Measurements from ENCODE around the gene ZDHHC1.

The ZDHHC1 gene

DNA sequence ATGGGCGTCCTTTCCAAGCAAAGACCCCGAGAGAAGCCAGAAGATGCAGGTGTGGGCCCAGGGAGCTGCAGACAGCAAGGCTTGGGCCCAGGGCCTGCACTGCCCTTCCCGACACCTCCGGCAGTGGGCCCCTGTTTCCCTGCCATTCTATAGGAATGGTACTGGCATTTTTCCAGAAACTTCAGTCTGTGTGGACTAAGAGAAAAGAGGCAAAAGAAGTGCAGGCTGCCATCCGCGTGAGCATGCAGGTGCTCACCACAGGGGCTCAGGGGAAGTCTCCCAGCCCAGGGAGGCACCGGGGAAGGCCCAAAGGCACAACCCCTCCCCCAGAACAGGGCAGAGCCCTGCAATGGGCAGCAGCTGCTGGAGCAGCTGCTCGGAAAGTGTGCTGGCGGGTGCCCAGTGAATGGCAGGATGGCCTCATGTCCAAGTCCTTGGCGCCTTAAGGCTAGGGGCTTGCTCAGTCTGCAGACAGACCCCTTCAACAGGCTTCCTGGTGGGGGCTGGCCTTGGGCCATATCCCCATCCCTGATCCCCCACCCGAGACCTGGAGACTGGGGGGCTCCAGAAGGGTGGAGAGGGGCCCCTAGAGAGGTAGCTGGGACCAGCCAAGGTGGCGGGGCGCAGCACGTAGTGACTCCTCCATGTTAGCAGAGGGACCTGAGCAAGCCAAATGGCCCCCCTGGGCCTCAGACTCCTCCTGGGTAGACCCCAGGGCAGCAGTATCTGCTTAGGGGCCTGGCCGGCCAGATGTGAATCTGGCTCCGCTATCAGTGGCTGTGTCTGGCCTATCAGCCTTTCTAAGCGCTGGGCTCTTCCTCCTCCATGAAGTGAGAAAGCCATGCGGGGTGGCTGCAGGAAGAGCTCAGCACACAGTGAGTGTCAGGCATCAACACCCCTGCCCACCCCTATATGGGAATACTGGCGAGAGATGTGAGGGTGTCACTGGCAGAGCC, 16.2 kb downstream of the ZDHHC1 start:
- TF ChIP-seq GATA3 (IDR thresholded peaks at IDR 0.05; ENCODE audit: low read depth, low read length) (no peak), GATA2 (IDR thresholded peaks at IDR 0.05; ENCODE audit: low read depth, low read length) (peak; percentile 52)

DNA sequence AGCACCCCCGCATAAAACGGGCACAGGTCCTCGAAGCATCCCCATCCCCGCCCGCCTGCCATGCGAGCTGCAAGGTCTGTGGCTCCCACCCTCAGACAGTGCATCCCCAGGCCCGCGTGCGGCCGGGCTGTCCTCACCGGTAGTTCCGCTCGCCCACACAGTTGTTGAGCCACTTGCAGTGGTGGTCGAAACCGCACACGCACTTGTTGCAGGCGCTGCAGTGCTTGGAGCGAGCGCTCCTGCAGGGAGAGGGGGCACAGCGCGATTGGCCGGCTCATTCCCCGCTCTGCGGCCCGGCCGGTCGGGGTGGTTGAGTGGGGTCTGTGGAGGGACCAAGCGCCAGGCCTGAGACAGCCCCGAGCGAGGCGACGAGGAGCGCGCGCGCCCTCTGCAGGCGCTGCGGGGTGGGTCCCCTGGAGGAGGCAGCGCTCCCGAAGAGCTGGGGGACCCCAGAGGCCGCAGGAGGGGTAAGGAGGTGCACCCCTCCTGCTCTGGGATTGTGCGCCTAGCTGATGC, 17.0 kb downstream of the ZDHHC1 start:
- TF ChIP-seq GATA3 (IDR thresholded peaks at IDR 0.05; ENCODE audit: low read depth, low read length), result no peak
- no peak for TF ChIP-seq GATA2 (IDR thresholded peaks at IDR 0.05; ENCODE audit: low read depth, low read length)

DNA sequence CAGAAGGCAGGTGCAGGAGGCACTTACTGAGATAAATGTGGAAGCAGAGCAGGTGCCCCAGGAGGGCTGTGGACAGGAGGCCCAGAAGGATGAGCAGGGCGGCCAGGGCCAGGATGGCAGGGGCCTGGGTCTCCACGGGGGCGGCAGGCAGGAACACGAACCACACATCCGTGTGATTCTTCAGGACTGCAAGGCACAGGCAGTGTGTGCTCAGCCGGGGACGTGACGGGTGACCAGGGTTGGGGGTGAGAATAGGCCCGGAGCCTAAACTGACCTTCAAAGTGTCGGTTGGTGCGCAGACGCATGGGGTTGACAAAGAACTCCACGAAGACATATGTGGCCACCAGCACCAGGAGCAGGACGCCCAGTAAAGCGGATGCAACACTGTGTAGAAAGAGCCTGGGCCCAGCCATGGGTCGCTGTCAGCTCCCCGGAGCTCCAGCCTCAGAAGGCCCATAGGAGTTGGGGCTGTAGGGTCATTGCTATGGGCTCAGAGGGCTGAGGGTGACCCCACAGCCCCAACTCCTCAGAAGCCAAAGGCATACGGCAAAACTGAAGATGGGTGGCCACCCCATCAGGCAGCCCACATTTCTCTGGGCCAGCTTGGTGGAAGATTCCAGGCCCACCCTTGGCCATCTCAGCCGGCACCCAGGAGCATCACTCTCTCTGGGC, 17.6 kb downstream of the ZDHHC1 start:
- TF ChIP-seq GATA2 (IDR thresholded peaks at IDR 0.05; ENCODE audit: low read depth, low read length) (no peak), GATA3 (IDR thresholded peaks at IDR 0.05; ENCODE audit: low read depth, low read length) (no peak)

DNA sequence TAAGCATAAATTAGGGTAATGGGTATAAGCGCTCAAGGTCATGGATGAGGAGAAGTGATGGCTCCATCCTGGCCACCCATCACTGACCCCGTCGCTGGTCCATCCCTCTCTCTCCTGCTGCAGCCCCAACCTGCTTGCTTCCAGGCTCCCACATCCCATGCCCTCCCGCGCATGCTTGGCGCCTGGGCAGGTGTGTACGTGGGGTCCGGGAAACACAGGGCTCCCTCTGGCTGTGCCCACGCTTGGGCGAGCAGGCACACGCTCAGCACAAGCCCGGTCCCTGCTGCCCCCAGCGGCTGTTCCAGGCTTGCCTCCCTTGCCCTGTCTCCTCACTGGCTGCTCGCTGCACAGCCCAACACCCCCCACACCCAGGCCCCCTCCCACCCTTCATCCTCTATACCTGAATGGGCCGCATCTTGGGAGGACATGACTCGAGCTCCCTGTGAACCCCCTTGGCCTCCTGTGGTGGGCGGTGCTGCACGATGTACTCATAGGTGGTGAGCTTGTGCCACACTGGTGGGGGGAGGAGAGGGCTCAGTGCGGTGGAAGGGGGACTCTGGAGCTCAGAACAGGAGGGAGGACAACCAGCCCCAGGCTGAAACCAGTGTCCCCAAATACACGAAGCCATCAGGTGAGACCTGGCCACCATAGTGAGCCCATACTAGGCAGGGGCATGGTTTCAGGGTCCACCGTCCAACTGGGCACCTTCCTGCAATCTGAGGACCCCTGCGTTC, 18.3 kb downstream of the ZDHHC1 start:
- TF ChIP-seq GATA2 (IDR thresholded peaks at IDR 0.05; ENCODE audit: low read depth, low read length), result no peak
- TF ChIP-seq GATA3 (IDR thresholded peaks at IDR 0.05; ENCODE audit: low read depth, low read length), result no peak

DNA sequence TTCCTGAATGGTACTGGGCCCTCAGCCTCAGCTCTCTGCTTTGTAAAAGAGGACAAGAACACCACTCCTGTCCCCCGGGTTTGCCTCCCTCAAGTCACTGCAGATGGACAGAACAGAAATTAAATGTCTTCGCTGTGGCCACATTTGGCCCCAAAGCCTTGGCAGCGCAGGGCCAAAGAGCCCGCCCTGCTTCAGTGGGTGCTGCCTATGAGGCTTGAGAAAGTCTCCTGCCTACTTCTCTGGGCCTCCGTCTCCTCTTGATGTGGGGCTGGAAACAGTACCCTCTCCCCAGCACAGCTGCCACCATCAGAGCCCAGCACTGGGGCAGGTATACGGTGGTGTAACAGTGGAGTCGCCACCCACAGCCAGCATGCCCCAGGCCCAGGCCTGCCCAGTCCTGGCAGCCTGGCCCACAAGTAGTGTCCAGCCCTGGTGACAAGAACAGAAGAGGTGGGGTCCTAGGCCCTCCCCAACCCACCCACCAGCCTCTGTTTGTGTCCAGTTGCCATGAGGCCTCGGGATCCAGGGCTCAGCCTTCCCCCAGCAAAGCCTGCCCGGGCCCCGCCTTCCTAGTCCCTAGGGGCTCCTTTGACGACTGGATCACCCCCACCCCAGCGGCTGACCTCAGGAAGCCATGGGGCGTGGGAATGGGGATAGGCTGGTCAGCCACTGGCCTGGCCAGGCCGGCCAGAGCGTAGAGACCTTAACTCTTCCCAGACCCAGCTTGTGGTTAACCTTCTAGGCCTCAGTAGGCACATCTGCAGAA, 19.1 kb downstream of the ZDHHC1 start:
- TF ChIP-seq GATA2 (IDR thresholded peaks at IDR 0.05; ENCODE audit: low read depth, low read length), result no peak
- TF ChIP-seq GATA3 (IDR thresholded peaks at IDR 0.05; ENCODE audit: low read depth, low read length), result no peak

DNA sequence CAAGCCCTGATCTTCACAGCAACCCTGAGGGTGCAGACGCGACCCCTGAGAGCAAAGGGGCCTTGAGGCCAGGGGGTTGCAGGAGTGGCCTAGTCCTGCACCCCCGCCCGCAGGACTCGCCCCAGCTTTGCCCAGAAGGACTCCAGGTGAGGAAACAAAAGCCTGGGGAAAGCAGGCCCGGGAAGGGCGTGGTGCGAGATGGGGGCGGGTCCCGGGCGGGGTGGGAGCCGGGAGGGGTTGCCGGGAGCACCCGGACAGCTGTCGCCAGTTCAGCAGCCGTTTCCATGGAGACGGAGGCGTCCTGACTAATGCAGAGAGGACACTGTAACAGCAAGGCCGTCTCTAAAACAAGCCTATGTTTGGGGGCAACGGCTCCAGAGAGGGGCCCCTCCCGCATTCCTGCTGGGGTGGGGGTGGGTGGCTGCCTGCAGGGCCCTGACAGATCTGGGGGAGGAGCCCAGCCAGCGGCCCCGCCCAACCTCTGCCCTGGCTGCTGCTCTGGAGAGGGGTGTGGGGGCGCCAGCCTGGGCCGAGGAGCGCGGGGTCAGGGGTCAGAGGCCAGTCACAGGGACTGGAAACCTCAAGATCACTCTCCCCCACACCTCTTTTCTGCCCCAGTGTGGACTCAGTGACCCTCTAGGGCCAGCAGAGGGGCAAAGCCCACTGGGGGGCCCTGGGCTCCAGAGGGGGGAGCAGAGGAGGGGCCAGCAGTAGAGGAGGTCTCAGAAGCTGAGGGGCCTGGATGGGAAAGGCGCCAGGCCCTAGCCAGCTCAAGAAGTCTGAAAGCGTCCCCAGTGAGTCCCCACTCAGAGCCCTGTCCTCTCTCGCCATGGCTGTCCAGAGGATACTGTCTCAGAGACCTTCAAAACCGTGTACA, 19.9 kb downstream of the ZDHHC1 start:
- TF ChIP-seq GATA2 (IDR thresholded peaks at IDR 0.05; ENCODE audit: low read depth, low read length) (no peak), GATA3 (IDR thresholded peaks at IDR 0.05; ENCODE audit: low read depth, low read length) (no peak)

DNA sequence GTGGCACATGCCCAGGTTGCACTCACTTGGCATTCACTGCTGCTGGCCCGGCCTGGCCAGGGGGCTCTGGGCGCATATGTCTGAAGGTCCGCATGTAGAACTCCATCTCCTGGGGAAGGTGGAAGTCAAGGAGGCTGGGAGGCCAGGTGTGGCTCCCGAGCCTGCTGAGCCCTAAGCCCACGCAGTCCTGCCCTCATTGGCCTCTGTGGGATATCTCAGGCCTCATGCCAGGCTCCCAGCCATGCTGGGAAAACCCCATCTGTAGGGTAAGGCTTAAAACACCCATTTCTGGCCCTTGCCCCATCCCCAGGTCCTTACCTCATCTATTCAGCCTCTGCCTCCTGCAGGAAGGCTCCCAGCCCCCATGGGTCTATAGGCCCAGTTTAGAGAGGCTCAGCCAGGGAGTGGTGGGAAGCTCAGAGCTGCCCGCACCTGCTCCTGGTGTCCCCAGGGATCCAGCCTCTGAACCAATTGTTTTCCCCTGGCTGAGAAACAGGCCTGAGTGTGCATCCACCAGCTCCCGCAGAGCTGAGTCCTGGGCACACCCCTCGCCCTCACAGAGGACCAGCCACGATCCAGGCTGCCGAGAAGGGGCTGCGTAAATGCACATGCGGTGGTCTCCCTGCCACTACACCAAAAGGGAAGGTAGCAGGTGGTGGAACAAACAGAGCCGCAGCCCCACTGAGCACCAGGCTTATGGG, 20.7 kb downstream of the ZDHHC1 start:
- TF ChIP-seq GATA2 (IDR thresholded peaks at IDR 0.05; ENCODE audit: low read depth, low read length) (no peak), GATA3 (IDR thresholded peaks at IDR 0.05; ENCODE audit: low read depth, low read length) (no peak)

DNA sequence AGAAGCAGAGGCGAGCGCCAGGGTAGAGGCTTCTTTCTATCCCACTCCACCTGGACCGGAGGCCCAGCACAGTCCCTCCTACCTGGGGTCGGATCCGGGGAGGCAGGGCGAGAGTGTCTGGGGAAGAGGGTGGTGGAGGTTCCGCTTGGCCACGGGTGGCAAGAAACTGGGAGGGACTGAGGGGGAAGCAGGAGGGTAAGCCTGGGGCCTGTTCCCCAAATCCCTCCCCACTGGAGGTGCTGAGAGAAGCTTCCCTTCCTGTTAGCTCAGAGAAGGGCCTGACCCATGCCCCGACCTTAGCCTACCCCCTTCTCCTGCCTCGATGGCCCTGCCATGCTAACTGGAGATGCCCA, 21.2 kb downstream of the ZDHHC1 start:
- TF ChIP-seq GATA2 (IDR thresholded peaks at IDR 0.05; ENCODE audit: low read depth, low read length) (no peak), GATA3 (IDR thresholded peaks at IDR 0.05; ENCODE audit: low read depth, low read length) (no peak)

DNA sequence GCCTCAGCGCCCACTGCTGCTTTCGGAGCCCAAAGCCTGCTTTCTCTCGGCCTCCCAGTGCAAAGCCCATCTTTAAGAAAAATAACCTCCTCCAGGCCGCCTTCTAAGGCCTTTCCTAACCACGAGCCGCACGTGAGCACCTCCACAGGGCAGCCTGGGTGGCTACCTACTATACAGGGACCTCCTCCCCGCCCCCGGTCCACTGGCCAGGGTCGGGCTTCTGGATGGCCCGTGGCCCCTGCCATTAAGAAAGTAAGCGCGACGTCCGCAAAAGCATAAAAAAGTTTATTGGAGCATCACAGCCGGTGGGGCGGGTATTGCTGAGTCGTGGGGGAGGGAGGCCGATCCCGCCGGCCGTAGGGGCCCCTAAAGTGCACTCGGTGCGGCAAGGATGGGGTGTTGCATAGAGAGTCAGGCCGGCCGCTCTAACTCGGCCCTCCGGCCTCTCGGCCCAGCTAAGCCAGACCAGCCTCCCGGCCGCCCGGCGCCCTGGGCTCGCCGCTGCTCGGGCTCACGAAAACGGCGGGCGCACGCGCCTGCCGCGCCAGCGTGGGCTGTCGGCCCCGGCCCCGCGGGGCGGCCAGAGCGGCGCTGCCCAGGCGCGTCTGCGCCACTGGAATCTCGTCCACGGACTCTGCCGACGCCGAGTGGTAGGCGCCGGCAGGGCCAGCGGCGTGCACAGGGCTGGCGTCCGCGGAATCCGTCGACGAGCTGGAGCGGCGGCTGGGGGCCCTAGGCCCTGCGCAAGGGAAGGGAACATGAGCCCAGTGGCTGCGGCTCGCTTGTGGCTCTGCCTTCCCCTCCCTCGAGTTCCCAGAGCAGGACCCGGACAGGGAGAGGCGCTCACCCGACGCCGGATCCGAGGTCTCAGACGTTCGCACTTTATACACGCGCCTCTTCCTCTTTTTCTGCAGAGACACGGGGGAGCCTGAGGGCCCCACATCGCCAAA, 21.8 kb downstream of the ZDHHC1 start:
- no peak for TF ChIP-seq GATA2 (IDR thresholded peaks at IDR 0.05; ENCODE audit: low read depth, low read length)
- TF ChIP-seq GATA3 (IDR thresholded peaks at IDR 0.05; ENCODE audit: low read depth, low read length), result no peak

DNA sequence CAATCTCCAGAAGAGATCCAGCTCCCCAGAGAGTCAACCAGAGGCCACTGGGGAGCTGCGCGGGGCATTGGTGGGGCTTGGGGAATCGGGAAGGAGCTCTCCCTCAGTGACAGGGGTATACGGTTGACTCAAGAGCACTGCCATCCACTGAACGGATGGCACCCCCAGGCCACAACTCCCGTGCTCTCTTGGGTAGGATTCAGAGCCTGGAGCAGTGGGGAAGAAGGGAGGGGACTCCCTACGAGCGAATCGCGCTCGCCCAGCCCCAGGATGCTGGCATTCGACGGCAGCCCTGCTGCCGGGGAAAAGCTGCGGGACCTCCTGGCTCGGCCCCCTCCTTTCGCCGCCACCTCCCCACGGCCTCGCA, 22.5 kb downstream of the ZDHHC1 start:
- no peak for TF ChIP-seq GATA3 (IDR thresholded peaks at IDR 0.05; ENCODE audit: low read depth, low read length)
- no peak for TF ChIP-seq GATA2 (IDR thresholded peaks at IDR 0.05; ENCODE audit: low read depth, low read length)

DNA sequence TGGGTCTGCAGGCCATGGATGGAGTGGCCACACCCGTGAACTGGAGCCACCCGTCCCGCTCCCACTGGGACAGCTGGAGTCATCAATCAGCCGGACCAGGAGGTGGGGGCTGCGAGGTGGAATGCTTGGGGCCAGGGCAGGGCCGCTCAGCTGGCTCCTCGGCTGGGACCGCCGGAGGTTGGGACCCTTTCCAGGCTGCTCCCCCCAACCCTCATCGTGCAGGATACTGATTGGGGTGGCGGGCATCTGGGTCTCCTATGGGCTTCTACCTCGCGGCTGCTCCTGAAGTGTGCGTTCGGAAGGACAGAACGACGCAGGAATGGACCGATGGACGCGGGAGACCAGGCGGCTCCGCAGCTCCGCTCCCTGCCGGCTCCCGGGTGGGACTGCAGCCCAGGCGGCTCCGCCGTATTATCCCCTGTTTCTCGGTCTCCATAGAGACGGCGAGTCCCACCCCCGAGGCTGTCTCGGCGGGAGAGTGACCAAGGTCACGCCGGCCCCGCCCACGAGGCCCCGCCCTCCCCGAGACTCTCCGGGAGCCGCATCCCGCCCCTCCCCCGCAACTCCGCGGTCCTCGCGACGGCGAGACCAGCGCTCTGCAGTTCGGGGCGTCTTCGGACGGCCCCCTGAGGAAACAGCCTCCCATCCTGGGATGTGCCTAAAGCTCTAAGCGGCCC, 23.0 kb downstream of the ZDHHC1 start, which contains the start of gene TPPP3:
TPPP3 (minus strand) TSS at position 388 of the 677 bp plus-strand sequence. CDS start 2,387 bp downstream, outside the sequence.
- TF ChIP-seq GATA3 (IDR thresholded peaks at IDR 0.05; ENCODE audit: low read depth, low read length) (no peak), GATA2 (IDR thresholded peaks at IDR 0.05; ENCODE audit: low read depth, low read length) (no peak)
